Chondrocyte (in vitro differentiated cells): ENCODE data around the gene DND1. TPM values are rescaled to one million over a fixed set of nuclear protein-coding genes. Genes with fewer than 3 reads are reported as not detected.
"Not testable (repeated sequence)": the region's sequence is repeated elsewhere in the genome, so short reads cannot be mapped to it uniquely, and the experiment has no call there.

Experiments
- DNase-seq: peaks from one replicate; pipeline ENCODE4 v3.0.0; 2021; ENCODE audit warnings: mixed read lengths, low spot score
- H3K27ac Mint-ChIP-seq: one replicate; pipeline ENCODE4 v1.8.0; 2021; ENCODE audit warnings: mild to moderate bottlenecking, moderate library complexity, mixed read lengths; ENCODE audit not compliant: unreplicated experiment
- H3K27me3 Mint-ChIP-seq: 2 replicates; pipeline ENCODE4 v1.8.0; 2021; ENCODE audit warnings: low read depth, mixed read lengths
- H3K36me3 Mint-ChIP-seq: 2 replicates; pipeline ENCODE4 v1.8.0; 2021; ENCODE audit warnings: low read depth, mixed read lengths
- H3K4me1 Mint-ChIP-seq: 2 replicates; pipeline ENCODE4 v1.8.0; 2021; ENCODE audit warnings: low read depth, mild to moderate bottlenecking, mixed read lengths
- H3K4me3 Mint-ChIP-seq: one replicate; pipeline ENCODE4 v1.8.0; 2021; ENCODE audit warnings: mild to moderate bottlenecking, moderate library complexity, mixed read lengths; ENCODE audit not compliant: unreplicated experiment
- H3K9me3 Mint-ChIP-seq: 2 replicates; pipeline ENCODE4 v1.8.0; 2021; ENCODE audit warnings: low read depth, mixed read lengths
- CTCF ChIP-seq: fragments of 200-600 bp; sonication (generic); IDR thresholded peaks from 2 replicates; pipeline ENCODE4 v1.5.0; 2021; ENCODE audit warnings: antibody characterized with exemption, mild to moderate bottlenecking, moderate library complexity
- total RNA-seq: library from RNA; stranded (reverse); gene quantifications from 3 replicates; pipeline ENCODE4 v1.2.1, GENCODE V29; 2021

DND1 gene
- total RNA-seq, 1 donor from 2014 or later, result 1.3 TPM

GRCh38 chr5:140641716-140642115, 31.7 kb downstream of the DND1 start:
- DNase-seq, result no peak
- Mint-ChIP-seq H3K27ac (no peak overlapping the region), H3K4me3 (no peak overlapping the region), H3K36me3 (peaks cover 3% of the 10 kb centered on the region), H3K27me3 (no peaks in the 10 kb centered on the region), H3K4me1 (peaks cover 26% of the 10 kb centered on the region), H3K9me3 (no peaks in the 10 kb centered on the region)
- TF ChIP-seq CTCF, result no peak

- H3K27me3 Mint-ChIP-seq, result no peaks in the 10 kb centered on the region
- peak; percentile 83 for TF ChIP-seq CTCF
- H3K27ac Mint-ChIP-seq, result peak within 1 kb of the TSS; percentile 90
Observed at GRCh38 chr5:140639148-140639981, 34.0 kb downstream of the DND1 start, which contains the start of gene TMCO6. Gene TMCO6 (plus strand): TSS chr5:140639451. CDS start chr5:140639528, 77 bp downstream.

GRCh38 chr5:140638898-140639147, 34.6 kb downstream of the DND1 start:
- H3K27me3 Mint-ChIP-seq, H3K36me3 Mint-ChIP-seq, DNase-seq, H3K9me3 Mint-ChIP-seq: not testable (repeated sequence)
- Mint-ChIP-seq H3K4me3 (peak overlapping the region; percentile 80), H3K4me1 (peaks cover 15% of the 10 kb centered on the region), H3K27ac (peak overlapping the region; percentile 90)

More at GRCh38 chr5:140639148-140639981, 34.0 kb downstream of the DND1 start, which contains the start of gene TMCO6:
- Mint-ChIP-seq H3K36me3 (no peaks in the 10 kb centered on the region), H3K9me3 (no peaks in the 10 kb centered on the region), H3K4me1 (peaks cover 15% of the 10 kb centered on the region), H3K4me3 (peak within 1 kb of the TSS; percentile 80)
- peak; percentile 97 for DNase-seq

GRCh38 chr5:140637371-140638100, 35.8 kb downstream of the DND1 start:
- H3K4me3 Mint-ChIP-seq, result no peak overlapping the region
- TF ChIP-seq CTCF, result no peak
- no peaks in the 10 kb centered on the region for H3K36me3 Mint-ChIP-seq
- H3K27ac Mint-ChIP-seq, result no peak overlapping the region
- DNase-seq, result no peak
- H3K4me1 Mint-ChIP-seq, result peaks cover 15% of the 10 kb centered on the region
- no peaks in the 10 kb centered on the region for H3K27me3 Mint-ChIP-seq
- H3K9me3 Mint-ChIP-seq, result no peaks in the 10 kb centered on the region

- Mint-ChIP-seq H3K36me3 (no peaks in the 10 kb centered on the region), H3K9me3 (no peaks in the 10 kb centered on the region), H3K4me3 (no peak overlapping the region), H3K27ac (no peak overlapping the region), H3K4me1 (peaks cover 13% of the 10 kb centered on the region), H3K27me3 (no peaks in the 10 kb centered on the region)
- peak; percentile 13 for TF ChIP-seq CTCF
- DNase-seq, result no peak
Observed at GRCh38 chr5:140635291-140636257, 37.8 kb downstream of the DND1 start.
